Placental epithelial cell (primary cell): ENCODE data around the gene AMDHD2. TPM values are rescaled to one million over a fixed set of nuclear protein-coding genes. Genes with fewer than 3 reads are reported as not detected.

Source experiments
- small RNA-seq: library from RNA; depleted of rRNA; stranded (forward); fragments of <200 nt; gene quantifications from one replicate; pipeline ENCODE3, GENCODE V24; 2012
- total RNA-seq: library from RNA; depleted of rRNA; stranded (reverse); fragments of >200 nt; gene quantifications from 2 replicates; pipeline ENCODE4 v1.2.3, GENCODE V29; 2012

The AMDHD2 gene, protein sequence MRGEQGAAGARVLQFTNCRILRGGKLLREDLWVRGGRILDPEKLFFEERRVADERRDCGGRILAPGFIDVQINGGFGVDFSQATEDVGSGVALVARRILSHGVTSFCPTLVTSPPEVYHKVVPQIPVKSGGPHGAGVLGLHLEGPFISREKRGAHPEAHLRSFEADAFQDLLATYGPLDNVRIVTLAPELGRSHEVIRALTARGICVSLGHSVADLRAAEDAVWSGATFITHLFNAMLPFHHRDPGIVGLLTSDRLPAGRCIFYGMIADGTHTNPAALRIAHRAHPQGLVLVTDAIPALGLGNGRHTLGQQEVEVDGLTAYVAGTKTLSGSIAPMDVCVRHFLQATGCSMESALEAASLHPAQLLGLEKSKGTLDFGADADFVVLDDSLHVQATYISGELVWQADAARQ
- 37.3 and 54.2 TPM in 2 replicates for total RNA-seq

DNA sequence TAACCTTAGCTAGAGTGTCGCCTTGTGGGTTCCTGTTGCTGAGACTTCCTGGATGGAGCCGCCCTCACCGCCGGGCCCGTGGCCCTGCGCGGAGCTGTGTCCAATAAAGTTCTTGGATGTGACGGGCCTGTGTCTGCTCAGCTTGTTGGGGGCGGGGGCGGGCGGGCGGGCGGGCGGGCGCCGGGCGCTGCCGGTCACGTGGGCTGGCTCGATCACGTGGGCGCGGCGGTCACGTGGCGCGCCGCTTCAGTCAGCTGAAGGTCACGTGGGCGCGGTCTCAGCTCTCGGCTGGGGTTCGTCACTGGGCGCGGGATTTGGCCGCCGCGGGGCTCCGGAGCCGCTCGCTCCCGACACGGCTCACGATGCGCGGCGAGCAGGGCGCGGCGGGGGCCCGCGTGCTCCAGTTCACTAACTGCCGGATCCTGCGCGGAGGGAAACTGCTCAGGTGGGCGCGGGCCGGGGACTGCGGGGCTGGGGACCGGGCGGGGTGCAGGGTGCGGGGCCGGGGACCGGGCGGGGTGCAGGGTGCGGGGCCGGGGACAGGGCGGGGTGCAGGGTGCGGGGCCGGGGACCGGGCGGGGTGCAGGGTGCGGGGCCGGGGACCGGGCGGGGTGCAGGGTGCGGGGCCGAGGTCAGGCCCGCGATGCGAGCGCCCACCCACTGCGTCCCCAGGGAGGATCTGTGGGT lies at the start of gene AMDHD2:
TSS of gene AMDHD2 (plus strand) at position 275 of the 687 bp plus-strand sequence. CDS start at position 363, 88 bp downstream.

DNA sequence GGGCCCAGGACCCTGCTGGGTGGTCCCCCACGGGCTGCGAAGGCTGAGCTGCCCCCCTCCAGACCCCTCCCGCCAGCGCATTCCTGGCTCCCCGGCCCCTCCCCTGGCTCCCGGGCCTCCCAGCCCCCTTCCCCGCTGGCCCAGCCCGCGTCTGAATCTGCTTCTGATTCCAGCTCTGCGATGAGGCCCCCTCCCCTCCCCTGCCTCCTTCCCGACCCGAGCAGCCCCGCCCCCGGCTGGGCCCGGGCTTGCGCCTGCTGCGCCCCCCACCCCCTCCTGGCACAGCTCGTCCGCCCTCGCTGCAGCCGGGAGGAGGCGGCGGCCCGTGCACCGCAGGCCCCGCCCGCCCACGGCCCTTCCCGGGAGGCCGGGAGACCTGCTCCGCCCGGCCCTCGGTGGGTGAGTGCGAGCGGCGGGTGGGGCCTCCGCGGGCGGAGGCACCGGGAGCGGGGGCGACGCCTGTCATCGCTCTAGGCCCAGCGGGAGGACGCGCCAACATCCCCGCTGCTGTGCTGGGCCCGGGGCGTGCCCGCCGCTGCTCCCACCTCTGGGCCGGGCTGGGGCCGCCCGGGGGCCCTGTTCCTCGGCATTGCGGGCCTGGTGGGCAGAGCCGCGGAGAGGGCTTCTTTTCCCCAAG lies 49.0 kb upstream of the AMDHD2 start, which contains the start of gene NTN3:
TSS of gene NTN3 (plus strand) at position 282 of the 637 bp plus-strand sequence. CDS start 405 bp downstream, outside the sequence.

GRCh38 chr16:2474877-2475412 lies 45.2 kb upstream of the AMDHD2 start, which contains the start of gene TBC1D24:
Gene TBC1D24, plus strand, starts transcription at chr16:2475127. Its CDS starts 21,022 bp downstream, at chr16:2496149.

DNA sequence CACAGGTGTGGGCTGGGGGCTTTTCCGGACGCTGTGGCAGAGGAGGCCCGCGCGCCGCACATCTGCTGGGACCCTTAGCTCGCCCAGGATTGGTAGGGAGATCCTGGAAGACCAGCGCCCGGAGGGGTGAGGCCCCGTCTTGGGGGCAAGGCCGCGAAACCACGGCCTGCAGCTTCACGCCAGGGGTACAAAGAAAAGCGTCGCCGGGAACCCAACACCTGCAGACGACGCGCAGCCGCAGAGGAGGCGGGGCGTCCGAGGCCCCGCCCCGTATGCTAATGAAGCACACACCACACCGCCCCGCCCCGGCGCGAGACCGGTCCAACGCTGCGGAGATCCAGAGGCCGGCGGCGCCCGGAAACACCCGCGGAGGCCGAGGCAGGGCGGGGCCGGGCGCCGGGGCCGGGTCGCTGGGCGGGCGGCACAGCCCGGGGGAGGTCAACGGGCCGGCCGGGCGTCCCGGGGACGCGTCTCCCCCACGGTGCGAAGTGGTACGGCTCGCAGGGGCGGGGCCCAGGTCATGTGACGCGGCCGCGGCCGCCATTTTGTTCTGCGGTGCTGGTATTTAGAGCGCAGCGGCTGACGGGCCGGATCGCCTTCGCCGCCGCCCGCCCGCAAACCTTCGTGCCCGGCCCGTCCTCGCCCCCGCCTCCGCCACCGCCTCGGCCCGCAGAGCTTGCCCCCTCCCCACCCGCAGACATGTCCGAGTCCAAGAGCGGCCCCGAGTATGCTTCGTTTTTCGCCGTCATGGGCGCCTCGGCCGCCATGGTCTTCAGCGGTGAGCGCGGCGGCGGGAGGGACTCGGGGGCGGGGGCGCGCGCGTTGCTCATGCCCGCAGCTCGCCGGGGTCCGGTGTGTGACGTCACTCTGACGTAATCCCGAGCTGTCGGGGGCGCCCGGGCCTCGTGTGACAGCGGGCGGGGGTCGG lies 6.5 kb upstream of the AMDHD2 start, which contains the start of gene ATP6V0C:
TSS of gene ATP6V0C (plus strand) at position 548 of the 928 bp plus-strand sequence. CDS start at position 700, 152 bp downstream.

GRCh38 chr16:2531371-2531695 lies 11.2 kb downstream of the AMDHD2 start, which contains the start of gene CEMP1:
Gene CEMP1, minus strand, starts transcription at chr16:2531408. Its CDS starts 335 bp downstream, at chr16:2531073.

DNA sequence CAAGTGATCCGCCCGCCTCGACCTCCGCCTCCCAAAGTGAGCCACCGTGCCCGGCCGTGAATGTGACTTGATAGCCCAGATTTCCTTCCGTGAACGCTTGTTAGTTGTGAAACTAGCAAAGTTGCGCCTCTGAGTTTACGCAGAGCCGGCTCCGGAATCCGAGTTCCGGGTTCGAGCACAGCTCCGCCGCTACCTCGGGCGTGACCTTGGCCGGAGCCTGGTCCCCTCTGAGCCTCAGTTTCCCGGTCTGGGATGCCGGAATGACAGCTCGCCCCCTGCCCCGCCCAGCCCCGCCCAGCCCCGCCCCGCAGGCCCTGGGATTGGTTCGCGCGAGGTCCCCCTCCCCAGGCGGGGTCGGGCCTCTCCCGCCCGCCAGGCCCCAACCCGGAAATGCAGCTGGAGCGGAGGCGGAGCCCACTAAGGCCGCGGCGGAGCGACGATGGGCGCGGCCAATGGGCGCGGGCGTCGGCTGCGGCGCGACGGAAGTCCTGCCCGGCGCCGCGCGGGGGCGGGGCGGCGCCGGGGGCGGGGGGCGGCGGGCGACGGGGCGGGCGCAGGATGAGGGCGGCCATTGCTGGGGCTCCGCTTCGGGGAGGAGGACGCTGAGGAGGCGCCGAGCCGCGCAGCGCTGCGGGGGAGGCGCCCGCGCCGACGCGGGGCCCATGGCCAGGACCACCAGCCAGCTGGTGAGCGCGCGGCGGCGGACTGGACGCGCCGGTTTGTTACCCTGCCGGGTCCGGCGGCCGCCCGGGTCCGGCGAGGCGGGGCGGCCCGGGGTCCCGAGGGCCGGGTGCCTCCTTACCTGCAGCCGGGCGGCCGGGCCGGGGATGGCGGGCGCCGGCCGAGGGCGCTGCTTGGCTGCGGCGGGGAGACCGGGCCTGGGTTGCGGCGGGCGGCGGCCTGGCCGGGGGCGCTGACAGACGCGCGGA lies 17.5 kb downstream of the AMDHD2 start, which contains the start of gene PDPK1:
TSS of gene PDPK1 (plus strand) at position 571 of the 929 bp plus-strand sequence. CDS start at position 663, 92 bp downstream.

Small RNAs within 50 kb of the gene (small RNA-seq; reads per million reads assigned to genes)
- gene AC093525.1 (not detected), gene MIR3178 (not detected)

Other genes starting within 250 kb of the AMDHD2 start
- under 0.01 TPM in 2 replicates for gene ABCA3, start 179.6 kb upstream of the AMDHD2 start, total RNA-seq
- gene CCNF, start 90.9 kb upstream of the AMDHD2 start, total RNA-seq = 15.7 and 16.1 TPM in 2 replicates
- gene TEDC2, start 60.3 kb upstream of the AMDHD2 start, total RNA-seq = 3.9 and 8.7 TPM in 2 replicates
- 0.11 and 1.6 TPM in 2 replicates for gene NTN3, start 49.1 kb upstream of the AMDHD2 start, total RNA-seq
- 6.3 and 8.8 TPM in 2 replicates for gene TBC1D24, start 45.2 kb upstream of the AMDHD2 start, total RNA-seq
- gene ATP6V0C, start 6.4 kb upstream of the AMDHD2 start, total RNA-seq = 16.9 and 50.8 TPM in 2 replicates
- 0.33 and 0.79 TPM in 2 replicates for gene CEMP1, start 11.0 kb downstream of the AMDHD2 start, total RNA-seq
- 32.2 and 34.6 TPM in 2 replicates for gene PDPK1, start 17.6 kb downstream of the AMDHD2 start, total RNA-seq
- 14.9 and 24.2 TPM in 2 replicates for gene KCTD5, start 162.2 kb downstream of the AMDHD2 start, total RNA-seq
- 1.6 TPM in 2 replicates for gene PRSS27, start 199.9 kb downstream of the AMDHD2 start, total RNA-seq
- 58.1 and 106 TPM in 2 replicates for gene SRRM2, start 232.3 kb downstream of the AMDHD2 start, total RNA-seq